Stimulated activated CD4-positive, alpha-beta T cell treated with anti-CD3 and anti-CD28 coated beads, Interleukin-2, amount 100 ng/mL, for 24 hours (primary cell): Measurements from ENCODE around the gene SPTBN1.

Experiments
- DNase-seq, 2 donors: peaks; one replicate each; pipeline ENCODE4 v3.0.0-alpha.2; 2020

Gene SPTBN1

DNA sequence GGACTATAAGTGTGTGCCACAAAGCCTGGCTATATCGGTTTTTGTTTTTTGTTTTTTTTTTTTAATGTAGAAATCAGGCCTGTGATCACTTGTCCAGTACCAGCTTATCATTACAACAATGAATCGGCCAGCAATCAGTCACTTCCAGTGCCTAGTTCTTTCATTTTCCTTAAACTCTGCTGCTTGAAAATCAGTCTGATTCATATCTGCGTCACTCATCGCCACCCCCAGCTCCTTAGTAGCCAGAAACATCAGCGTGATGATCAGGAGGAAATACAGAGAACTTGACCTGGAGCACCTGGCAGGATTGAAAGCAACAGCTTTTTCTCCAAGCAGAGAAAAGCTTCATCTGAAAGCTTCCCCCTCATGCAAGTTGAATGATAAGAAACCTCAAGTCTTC, 75.4 kb downstream of the SPTBN1 start:
- no peak for DNase-seq

DNA sequence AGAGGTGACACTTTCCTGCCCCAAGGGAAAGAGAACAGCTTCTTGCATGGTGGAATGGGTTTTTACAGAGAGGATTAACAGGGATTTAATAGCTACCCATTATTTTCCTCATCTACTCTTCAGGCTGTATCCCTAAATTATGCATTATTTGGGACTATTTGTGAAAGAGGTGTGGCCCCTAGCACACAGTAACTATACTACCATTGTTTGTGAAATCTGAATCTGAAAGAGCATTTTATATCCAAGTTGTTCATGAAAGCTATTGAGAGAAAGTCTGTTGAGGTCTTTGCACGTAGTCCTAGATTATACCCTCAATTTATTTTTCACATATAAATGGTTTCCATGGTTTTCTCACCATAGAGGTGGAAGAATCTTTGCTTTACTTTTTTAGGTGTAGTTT, 78.1 kb downstream of the SPTBN1 start:
- DNase-seq, result no peak

DNA sequence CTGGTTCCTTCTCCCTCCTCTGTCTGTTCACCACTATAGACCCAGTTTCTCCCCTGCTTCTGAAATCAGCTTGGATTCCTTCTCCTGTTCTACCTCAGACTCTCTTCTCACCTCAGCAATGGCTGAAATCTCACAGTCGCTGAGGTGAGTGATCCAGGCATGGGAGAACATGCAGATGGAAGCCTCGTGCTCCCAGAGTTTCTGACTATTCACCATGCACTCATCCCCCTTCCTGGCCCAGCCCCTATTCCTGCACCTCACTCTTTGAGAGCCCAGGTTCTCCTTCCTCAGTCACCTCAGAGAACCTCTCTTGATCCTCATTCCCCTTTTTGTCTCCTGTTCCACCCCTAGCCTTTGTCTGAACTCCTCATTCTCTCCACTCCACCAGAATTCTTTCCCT, 78.5 kb downstream of the SPTBN1 start:
- no peak for DNase-seq

DNA sequence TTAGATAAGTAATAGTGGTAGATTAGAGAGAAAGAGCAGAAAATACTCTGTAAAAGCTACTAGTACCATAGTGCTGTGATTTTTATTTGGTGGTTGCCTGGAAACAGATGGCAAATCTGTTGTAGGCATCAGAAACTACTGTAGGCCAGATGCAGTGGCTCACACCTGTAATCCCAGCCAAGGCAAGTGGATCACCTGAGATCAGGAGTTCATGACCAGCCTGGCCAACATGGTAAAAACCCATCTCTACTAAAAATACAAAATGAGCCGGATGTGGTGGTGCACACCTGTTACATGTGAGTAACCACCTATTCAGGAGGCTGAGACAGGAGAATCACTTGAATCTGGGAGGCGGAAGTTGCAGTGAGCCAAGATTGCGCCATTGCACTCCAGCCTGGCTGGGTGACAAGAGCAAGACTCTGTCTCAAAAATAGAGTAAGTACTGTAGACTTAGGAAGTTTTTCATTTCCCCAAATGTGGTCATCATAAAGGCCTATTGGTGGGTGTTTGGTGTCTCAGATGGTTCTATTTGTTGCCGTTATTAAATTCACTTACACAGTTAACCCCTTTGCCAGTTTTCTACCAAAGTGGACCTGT, 79.6 kb downstream of the SPTBN1 start:
- no peak for DNase-seq

DNA sequence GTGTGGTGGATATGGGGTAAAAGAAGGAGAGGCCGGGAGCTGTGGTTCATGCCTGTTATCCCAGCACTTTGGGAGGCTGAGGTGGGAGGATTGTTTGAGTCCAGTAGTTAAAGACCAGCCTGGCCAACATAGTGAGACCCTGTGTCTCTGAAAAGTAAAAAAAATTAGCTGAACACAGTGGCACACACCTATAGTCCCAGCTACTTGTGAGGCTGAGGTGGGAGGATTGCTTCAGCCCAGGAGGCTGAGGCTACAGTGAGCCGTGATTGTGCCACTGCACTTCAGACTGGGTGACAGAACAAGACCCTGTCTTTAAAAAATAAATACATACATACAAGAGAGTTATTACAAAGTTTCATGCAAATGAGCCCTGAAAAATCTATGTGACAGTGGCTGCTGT, 80.6 kb downstream of the SPTBN1 start:
- no peak for DNase-seq

DNA sequence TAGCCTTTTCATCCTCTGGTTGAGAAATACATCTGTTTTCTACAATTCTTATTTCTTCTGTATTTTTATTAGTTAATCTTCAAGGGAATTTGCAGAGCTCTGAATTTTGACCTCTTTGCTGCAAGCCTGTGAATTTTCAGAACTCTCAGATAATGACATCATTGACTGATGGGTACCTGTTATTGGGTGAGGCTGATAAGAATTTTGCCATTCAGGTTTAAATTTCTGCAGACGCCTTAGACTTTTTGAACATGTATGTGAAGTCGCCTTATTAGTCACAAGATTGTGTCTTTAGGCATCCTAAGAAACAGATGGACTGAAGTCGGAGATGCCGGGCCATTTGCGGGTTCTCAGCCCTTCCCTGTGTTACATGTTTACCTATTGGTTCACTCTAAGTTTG, 82.4 kb downstream of the SPTBN1 start:
- no peak for DNase-seq

DNA sequence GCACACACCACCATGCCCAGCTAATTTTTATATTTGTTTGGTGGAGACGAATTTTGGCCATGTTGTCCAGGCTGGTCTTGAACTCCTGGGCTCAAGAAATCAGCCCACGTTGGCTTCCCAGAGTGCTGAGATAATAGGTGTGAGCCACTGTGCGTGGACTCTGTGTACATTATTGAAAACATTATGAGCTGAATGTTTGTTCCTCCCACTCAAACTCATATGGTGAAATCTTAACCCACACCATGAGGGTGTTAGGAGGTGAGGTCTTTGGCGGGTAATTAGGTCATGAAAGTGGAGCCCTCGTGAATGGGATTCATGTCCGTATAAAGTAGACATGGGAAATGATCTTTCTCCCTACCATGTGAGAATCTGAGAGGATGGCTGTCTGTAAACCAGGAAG, 83.6 kb downstream of the SPTBN1 start:
- no peak for DNase-seq

DNA sequence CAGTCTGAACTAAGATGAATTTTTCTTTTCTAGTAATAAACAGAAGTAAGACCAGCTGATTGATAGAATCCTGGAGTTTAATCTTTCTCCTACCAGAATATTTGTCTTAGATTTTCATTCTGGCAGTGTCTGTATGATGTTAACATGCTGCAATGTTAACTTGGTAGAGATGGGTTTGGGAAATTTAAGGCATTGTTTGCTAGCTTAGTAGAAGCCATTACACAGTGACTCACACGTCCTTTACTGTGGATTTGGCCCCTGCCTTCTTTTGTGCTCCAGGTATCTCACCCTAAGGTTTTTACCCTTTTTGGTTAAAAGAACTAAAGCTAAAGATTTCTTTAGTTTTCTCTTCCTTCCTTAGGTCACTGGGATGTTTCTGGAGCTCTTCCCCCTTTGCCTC, 84.1 kb downstream of the SPTBN1 start:
- DNase-seq, result no peak

DNA sequence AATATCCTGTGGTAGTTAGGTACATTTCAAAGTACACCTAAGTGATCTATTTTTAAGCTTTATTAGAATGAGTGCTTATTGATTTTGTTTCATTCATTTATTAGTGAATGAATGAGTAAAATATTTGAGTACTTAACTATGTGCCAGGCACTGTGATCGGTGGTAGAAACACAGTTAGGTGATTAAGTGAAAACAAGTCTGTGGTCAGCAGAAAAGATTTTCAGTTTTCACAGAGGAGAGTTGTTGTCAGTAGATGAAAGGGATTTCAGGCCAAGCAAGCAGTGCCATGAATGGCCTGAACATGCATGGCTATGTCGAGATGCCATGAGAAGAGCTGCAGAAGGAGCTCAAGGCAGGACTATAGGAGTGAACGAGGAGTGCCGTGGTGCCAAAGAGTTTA, 85.9 kb downstream of the SPTBN1 start:
- DNase-seq, result no peak

DNA sequence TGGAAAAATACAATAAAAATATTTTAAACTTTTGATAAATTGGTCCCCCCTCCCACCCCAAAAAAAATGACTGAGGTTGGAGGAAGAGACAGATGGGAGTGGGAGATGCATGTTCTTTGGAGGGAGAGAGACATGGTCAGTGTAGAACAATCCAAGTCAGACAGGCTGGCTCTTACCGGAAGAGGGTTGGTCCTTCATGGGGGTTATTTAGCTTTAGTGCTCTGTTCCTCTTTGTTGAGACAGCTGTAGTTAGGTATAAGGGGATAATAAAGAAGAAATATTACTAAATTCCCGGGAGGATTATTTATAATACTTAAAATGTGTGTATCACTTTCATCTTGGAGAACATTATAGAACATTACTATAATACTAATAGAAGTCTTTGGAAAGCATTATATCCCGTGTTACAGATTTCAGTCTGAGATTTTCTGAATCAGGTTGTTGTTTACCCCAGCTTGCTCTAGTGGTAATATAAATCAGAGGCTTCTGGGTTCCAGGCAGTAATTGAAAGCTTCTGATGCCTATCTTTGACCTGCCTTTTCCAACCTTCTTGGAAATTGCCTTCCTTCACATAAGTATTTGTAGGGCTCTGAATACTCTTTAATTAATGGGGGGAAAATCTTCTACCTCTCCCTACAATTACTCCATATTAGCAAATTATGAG, 87.7 kb downstream of the SPTBN1 start:
- no peak for DNase-seq

DNA sequence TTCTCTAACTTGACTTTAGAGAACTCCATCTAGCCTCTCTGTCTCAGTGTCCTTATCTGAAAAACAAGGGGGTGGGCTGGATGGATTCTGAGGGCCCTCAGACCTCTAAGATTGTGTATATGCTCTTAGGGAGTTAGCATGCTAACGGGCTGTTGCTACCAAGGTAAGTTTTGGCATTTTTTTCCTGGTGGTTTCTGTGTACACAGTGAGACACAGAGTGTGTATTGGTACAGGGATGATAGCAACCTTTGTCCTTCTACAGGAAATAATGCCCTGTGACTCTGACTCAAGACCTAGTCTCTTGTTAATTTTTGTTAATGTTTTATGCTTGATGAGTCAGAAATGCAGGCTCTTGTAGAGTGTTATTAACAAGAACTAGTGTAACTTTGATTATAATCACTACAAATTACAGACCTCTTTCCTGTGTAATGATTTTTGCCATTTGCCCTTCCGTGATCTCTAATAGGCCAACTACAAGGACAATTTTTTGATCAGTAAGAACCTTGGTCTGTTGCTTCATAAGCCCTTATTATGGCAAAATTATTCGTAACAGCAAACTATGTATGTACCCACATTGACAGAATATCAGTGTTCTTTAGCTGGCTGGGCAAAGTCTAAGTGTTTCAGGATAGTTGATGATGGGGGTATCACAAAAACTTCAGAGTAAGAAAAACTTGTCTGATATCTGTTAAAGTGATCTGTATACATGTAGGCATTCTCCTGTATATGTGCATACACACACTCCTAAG, 89.7 kb downstream of the SPTBN1 start:
- DNase-seq, result no peak

DNA sequence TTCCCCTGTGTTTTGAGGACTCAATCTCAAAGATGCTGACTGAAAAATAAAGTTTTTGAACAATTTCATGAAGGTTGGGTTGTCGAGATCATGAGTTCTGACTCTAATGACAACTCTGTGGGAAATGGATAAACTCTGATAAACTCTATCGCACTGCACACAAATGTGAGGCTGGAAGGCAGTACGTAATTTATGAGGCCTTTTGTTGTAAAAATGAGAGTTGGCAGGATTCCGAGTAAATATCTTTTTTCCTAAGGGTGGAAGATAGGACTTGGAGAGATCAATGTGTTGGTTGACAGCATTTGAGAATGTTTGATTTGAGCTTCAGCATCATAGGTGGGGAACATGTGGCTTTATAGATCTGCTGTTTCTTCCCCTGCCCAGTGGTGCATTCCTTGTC, 90.4 kb downstream of the SPTBN1 start:
- DNase-seq, result no peak

DNA sequence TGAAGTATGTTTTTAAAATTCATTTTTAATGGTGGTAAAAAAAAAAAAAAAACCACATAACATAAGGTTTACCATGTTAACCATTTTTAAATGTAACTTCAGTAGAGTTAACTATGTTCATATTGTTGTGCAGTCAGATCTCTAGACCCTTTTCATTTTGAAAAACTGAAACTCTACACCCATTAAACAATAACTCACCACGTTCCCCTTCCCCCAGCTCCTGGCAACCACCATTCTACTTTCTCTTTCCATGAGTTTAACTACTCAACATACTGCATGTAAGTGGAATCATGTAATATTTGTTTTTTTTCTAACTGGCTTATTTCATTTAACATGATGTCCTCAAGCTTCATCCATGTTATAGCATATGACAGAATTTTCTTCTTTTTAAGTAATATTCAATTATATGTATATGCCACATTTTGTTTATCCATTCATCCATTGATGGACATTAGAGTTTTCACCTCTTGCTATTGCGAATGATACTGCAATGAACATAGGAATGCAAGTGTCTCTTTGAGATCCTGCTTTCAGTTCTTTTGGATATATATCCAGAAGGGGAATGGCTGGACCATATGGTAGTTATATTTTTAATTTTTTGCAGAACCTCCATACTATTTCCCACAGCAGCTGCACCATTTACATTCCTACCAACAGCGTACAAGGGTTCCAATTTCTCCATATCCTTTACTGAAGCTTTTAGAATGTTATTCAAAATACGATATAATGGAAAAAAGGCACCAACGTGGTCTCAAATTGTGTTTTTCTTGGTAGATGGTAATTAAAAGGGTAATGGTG, 91.0 kb downstream of the SPTBN1 start:
- no peak for DNase-seq

DNA sequence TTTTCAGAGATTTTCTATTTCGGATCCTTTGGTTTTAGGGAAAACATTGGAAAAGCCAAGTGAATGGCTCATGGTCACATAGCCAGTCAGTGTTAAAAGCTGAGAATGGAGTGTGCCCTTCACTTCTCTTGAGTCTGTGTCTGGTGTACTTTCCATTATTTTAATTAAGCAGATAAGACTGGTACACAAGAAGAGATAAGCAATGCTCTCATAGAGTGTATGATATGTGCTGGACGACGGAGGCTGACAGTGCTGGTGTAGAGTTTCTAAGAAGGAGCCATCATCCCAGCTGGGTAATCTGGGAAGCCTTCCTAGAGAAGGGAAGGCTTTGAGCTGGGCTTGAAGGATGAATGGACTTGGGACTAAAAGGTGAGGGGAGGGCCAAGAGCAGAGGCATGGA, 93.3 kb downstream of the SPTBN1 start:
- DNase-seq, result no peak

DNA sequence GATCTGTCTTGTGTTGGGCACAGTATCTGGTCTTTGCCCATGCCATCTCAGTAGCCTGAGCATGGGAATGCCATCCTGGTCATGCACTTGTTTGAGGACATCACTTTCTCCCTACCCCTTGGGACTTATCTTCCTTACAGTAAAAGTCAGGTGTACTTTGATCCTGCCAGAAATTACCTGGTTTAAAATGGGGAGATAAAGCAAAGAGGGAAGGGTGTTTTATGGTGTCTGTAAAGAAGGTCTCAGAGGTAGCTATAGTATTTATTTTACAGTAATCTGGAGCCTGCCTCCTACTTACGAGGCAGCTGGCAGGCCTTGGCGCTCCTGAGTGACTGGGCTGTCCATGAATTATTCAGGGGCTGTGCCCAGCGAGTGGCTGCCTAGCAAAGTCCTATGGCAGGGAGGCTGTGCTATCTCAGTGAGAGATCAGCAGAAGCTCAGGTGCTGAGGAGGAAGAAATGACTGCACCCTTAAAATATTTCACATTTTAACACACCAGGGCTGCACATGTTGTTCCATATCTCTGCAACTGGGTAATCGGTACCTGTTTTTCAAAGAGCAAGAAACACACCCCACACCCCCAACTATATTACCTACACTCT, 93.9 kb downstream of the SPTBN1 start:
- no peak for DNase-seq

DNA sequence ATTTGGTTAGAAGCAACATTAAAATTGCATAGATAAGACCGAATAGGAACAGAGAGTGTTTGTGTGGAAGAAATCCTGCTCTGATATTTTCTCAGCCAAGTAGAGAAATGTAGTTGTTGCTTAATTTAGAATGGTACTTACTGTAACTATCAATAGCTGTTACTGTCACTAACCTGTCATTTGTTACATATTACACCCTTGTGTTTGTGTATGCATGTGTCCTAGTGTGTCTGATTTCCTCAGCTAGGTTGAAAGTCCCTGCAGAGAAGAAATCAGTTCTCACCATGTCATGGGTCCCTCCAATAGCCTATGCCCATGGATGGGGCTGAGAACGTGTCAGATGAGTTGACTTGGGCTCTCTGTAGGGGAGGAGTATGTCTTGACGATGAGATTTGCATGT, 94.4 kb downstream of the SPTBN1 start:
- no peak for DNase-seq

DNA sequence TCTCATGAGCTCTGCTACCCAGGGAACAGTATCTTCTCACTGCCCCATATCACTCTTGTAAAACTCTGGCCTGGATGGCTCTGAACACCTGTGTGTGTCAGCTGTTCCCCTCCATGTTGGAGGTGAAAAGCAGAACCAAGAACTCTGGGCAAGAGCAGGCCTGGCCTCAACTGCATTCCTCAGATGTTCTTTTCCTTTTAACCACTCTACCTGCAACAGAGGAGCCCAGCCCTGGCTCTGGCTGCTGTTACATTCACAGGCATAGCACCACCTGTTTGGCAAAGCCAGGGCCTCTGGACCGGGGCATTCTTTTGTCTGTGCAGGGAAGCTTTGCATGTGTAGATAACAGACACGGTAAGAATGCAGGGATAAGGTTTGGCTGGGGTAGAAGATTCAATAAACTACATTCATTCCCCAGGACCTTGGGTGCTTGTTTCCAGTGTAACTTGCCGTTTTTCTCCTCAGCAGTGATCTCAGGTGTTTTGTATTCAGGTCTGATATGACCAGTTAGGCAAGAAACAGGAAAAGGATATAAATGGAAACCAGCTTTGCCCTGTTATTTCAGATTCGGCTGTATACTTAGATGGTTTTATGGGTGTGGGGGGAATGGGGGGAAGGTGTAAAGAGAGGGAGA, 95.1 kb downstream of the SPTBN1 start:
- DNase-seq, result no peak

DNA sequence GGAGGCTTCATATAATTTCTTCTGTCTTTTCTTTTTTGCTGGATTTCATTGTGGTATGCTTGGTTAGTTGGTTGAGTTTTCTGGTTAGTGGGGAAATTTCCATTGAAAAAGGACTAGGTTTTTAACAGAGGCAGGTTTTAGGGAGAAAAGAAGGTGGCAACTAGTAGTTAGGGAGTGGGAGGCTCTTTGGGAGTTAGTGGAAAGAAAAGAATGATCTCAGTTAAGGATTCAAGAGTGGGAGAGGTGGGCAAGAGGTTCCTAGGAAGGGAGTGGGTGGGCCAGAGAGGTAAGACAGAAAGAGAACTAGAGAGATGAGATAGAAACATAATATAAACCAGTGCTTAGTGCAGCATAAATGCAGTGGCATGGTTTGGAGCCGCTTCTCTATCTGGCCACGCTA, 96.9 kb downstream of the SPTBN1 start:
- DNase-seq, result no peak

DNA sequence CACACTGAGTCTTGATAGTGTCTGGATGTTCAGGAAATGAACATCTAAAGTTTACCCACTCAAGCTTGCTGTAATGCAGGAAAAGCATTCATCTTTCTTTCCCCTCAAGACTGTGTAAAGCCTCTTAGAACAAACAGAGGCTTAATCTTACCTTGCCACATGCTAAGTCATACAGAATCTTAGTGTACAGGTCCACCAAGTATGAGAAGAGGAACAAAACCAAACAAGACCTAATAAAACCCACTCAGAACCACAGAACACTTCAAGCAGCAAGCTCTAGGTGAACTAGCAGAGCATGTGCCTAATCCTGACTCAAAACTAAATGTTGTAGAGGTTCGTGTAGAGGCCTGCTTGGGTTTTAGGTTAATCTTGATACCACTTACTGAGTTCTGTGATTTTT, 97.6 kb downstream of the SPTBN1 start:
- DNase-seq, result no peak

DNA sequence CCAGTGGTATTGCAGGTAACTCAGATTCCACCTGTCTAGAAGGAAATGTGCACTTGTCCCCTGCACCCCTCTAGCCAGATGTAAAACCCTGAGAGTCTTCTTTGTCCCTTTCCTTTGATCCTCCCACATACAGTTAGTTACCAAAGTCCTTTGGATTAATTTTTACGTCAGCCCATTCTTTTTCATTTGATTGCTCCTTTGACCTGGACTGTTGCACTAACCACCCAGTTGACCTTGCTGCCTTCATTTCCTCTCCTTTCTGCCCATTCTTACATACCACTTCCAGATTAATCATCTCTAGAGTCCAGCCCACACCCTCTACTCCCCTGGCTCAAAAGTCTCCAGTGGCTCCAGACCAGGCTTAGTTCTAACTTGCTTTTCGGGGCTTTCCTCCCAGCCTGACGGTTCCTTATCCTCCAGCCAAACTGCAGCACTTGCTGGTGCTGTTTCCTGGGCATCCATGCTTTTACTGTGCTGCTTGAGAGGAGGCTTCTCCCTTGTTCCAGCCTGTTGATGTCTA, 99.3 kb downstream of the SPTBN1 start:
- DNase-seq, result no peak

DNA sequence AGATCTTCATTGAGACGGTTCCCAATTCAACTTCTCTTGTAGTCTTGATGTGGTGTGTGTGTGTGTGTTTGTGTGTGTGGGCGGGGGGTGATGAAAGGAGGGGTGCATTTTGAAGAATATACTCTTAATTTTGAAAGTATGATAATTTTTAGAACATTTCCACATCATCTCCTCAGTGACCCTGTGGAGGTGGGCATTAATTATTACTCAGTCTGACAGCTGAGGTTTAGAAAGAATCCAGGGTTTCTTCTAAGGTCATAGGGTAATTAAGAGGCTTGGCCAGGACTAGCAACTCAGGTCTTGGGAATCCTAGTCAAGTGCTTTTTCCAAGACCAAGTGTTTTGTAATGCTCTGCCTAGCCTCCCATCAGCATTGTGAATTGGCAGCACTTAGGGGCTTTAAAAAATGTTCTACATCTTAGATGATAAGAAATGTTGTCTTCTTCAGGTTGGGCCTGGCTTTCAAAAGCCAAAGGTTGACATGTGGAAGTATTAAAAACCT, 100.5 kb downstream of the SPTBN1 start:
- DNase-seq, result no peak

DNA sequence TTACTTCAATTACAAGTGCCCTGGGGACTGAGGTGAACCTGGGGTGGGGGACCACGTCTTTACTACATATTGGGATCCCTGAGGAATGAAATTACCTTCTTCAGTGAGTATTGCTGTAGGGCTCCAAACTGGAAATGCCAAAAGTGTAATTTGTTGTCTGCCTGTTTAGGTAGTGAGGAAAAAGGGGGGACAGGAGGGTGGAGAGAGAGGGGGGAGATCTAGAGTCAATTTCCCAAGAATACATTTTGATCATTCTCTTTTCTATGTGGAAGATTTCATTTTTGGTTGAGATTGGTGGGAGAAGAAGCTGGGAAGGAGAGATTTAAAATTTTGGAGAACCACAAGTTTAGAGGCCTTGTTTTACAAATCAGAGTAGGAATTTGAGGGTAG, 101.1 kb downstream of the SPTBN1 start:
- DNase-seq, result no peak
